Activated CD4-positive, alpha-beta T cell treated with anti-CD3 and anti-CD28 coated beads, Interleukin-2, amount 50 U/mL, for 48 hours (primary cell): ENCODE measurements around the gene SORCS2.

ENCODE experiments used
- DNase-seq, 2 experiments: peaks; one replicate each; pipeline ENCODE4 v3.0.0-alpha.2; 2020

Gene SORCS2

DNA sequence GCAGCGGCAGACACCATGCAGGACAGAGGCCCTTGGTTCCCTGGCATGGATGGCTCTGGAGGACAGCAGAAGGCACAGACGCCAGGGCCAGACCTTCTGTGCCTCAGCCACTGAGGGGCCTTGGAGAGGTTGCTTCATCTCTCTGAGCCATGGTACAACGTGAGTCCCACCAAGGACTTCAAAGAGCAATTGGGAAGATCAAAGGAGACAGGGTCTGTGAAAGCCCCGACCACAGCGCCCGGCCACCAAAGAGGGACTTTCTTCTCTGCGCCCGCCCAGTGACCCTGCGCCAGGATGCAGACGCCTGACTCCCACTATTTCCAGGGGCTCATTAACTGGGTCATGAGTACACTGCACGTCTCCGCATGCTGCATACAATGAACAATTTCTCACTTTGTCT, 573.3 kb downstream of the SORCS2 start:
- DNase-seq: no peak

DNA sequence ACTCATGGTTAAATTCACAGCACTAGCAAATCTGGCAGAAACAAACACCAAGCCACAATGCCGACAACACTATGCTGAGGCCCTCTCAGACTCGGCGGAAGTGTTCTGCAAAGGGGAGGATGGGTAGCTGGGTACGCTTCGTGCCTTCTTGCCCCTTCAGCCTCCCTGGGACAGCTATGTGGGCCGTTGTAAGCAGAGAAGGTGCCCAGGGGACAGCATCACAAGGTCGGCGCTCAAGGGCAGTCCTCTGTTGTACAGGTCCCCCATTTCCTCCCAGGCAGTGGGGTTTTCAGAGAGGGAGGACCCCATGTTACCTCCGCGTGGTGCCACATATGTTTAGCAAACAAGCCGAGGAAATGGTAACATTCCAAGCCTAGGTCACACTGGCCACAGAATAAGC, 573.7 kb downstream of the SORCS2 start:
- no peak for DNase-seq

DNA sequence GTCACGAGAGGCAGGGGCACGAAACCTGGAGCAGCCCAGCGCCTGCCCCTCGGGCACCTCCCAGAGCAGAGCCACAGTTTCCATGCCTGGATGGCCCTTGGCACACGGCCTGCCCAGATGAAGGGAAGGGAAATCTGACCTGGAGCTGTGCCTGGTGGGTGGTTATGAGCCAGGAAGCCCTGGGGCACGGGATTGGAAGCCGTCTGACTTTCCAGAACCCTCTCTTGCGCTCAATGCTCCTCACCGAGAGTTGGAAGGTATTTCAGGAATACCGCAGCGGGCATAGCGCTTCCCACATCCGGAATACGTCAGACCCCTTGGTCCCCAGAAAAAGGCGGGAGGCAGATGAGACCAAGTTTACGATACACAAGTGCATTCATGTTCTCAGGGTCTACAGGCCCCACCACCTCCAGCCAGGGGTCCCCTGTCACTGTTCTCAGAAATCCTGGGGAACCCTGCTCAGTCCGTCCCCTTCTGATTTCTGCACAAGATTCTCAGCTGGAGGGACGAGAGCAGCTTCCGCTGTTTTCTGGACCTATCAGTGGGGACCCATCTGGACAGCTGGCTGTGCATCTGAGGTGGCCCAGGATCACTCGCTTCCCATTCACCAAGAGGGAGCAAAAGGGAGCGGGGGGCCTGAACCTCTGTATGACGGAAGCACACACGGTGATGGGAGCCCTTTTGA, 574.5 kb downstream of the SORCS2 start:
- DNase-seq: no peak

DNA sequence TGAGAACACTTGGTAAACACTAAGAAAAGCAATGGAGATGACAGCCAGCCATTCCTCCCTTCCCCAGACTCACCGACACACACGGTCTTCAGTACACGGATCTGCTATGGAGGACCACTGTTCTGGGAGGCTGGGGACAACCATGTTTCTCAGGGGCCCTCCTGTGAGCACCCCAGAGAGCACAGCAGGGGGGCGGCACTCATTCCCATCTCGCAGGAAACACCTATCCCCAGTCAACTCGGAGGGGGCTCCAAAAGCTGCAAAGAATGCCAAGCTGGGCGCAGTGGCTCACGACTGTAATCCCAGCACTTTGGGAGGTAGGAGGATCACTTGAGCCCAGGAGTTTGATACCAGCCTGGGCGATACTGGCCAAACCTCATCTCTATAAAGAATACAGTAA, 575.2 kb downstream of the SORCS2 start:
- no peak for DNase-seq

DNA sequence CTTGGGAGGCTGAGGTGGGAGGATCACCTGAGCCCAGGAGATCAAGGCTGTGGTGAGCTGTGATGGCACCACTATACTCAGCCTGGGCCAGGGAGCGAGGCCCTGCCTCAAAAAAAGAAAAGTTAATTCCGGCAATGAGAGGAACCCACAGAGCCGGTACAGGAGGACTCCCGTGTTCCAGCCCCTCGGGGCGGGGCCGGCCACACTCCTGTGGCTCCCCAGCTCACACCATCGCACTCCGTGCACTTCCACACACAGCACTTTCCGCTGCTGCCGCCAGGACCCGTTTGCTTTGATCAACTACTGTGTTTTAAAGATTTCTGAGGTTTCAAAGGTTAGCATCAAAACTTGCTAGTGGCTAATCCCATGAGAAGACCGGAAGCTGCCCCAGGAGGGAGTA, 575.6 kb downstream of the SORCS2 start:
- no peak for DNase-seq

DNA sequence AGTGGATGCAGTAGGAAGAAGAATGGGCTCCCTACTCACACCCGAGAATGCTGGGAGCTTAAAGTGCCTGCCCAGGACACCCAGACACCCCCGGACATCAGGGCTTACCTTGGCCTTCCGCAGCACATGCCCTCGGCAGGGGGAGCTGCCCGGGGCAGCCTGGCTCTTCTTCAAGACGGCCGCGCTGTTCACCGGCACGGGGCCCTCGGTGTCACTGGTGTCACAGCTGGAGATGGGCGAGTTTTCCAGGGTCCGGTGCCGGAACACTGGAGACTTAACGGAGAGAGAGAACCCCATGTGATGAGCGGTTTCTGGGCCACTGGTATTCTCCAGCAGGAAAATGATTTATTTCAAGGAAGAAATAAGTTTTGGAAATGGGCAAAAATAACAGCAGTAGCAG, 576.4 kb downstream of the SORCS2 start:
- no peak for DNase-seq

DNA sequence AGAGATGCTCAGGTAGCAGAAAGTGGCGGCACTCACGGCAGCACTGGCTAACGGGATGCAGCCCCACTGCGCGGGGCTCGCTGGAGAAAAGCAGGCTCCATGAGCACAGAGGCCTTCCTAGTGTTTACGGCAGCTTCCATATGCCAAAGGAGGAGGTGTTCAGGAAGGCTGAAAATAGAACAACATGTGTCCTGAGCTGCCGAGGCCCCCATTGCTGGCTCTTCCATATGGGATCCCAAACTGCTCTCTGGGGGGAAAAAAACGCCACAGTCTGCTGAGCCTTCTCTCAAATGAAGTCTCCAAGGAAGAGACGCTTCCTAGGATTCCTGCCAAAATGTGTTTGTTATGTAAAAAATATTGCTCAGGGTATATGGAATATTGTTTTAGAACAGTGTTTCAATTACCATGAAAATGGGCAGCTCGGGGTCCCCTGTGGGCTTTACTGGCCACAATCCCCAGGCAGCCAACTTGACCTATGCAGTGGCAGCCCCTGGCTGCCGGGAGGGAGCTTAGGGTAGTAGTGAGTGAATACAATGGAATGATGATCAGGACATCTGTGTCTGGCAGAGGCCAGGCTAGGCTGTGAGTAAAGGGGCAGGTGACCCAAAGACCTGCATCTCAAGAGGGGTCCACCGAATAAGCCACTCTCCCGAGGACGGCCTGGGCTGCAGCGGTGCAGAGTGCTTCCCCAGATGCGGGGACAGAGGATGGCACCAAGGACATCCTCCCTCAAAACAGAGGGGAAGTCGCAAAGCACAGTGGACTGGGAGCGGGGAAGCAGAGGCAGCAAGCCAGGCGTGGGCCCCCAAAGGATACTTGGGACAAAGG, 577.3 kb downstream of the SORCS2 start:
- no peak for DNase-seq

DNA sequence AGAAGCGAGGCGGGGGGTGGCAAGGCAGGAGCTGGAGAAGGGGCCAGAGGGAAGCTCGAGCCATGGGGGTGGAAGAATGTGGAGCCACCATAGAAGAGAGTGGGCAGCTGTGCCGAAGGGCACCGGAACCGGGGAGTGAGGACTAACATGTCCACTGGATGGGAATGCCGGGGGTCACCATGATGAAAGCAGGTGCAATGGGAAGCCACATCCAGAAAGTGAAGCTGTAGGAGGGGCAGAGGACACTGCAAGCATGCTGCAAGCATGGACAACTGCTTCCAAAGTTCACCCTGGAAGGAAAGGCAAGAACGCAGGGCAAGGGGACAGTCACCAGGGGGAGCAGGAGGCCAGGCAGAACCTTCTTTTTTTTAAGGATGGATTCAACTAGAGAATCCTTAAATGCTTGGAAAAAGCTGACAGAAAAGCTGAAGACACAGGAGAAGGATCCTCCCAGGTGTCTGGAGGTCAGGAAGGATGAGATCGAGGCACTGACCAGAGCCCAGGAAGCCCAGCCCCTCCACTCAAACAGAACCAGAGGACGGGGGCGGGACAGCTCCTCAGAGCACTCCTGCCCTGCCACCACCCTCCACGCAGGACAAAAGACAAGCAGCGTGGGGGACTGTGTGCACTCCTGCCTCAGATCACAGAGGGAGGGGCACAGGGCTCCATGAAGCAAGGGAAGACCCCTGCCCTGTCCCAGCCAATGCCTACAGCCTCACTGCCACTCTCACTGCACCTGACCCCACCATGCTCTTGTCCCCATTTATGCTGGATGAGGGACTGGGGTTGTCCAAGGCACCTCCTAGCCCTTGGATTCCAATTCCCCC, 578.1 kb downstream of the SORCS2 start:
- DNase-seq: no peak

DNA sequence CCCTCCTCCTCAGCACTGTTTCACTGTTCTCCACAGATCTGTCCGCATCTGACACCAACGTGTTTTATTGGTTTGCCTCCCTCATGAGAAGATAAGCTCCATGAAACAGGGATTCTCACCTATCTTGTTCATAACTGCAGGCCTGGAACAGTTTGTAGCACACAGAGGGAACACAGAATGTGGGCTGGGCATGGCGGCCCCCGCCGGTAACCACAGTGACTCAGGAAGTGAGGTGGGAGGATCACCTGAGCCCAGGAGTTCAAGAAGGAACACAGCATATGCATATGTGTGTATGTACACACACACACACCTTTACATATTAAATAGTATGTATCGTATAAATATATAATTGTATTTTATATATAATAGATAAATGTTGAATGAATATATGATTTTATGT, 578.7 kb downstream of the SORCS2 start:
- DNase-seq: peak; percentile 31 to 48

DNA sequence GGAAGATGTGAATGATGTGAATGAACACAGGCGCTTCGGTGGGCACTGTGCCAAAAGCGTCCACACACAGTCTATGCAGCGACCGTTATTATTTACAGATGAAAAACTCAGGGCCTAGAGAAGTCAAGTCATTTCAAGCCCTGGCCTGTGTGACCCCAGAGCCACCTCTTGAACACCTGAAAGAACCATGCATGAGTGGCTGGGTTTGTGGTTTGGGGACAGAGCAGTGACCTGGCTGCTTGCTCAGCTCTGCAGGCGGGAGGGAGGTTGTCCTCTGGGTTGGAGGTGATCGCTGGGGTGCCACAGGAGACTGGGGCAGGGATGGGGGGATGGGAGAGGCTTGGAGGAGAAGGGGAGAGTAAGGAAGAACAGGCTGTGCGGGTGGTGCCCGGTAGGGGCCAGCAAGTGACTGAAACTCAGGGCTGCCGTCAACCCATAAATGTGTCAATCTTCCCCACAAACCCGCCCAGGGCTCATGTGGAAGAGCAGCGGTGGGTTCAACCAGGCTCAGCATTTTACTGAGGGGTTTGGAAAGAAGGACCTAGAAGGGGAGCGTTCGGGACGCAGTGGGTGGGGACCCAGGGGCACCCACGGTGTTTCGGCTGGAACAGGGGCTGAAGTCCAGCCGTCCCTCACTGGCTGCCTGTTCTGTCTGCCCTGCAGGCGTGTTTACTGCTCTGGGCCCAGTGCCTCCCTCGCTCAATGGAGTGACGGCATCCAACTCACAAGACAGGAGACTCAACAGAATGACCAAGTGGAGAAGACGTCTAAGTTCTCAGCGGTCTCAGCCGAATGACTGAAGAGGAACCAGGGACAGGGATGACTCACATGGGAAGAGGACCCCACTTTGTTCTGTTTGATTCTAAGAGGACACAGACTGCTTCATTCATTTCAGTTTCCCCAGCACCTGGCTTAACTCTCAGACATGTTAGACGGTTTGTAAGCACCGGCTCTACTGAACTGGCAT, 579.5 kb downstream of the SORCS2 start:
- DNase-seq: no peak

DNA sequence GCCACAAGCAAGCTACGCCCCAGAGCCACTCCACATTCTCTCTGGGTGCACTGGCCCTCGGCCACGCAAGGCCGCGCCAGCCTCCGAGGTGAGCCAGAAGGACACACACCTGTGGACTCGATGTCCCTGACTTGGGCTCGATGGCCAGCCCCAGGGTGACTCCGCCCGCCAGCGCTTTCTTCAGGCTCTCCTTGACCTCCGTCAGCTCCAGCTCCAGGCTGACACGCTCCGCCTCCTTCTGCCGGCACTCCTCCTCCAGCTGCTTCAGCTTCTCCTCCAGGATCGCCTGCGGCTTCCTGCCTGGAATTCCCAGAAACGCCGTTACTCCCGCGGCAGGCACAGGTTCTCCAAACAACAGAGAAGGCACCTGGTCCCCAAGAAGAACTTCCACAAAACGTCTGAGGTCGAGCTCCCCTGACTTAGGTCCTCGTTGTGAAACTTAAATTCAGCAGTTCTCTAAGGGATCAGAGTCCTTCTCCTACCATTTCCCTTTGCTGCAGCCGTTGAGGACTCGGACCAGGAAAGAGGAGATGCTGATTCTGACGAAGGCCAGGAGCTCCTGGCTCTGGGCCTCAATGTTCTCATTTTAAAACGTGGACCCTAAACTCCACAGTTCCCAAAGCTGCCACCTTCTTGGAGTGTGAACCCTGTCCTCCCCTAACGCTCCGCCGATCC, 580.5 kb downstream of the SORCS2 start:
- DNase-seq: no peak

DNA sequence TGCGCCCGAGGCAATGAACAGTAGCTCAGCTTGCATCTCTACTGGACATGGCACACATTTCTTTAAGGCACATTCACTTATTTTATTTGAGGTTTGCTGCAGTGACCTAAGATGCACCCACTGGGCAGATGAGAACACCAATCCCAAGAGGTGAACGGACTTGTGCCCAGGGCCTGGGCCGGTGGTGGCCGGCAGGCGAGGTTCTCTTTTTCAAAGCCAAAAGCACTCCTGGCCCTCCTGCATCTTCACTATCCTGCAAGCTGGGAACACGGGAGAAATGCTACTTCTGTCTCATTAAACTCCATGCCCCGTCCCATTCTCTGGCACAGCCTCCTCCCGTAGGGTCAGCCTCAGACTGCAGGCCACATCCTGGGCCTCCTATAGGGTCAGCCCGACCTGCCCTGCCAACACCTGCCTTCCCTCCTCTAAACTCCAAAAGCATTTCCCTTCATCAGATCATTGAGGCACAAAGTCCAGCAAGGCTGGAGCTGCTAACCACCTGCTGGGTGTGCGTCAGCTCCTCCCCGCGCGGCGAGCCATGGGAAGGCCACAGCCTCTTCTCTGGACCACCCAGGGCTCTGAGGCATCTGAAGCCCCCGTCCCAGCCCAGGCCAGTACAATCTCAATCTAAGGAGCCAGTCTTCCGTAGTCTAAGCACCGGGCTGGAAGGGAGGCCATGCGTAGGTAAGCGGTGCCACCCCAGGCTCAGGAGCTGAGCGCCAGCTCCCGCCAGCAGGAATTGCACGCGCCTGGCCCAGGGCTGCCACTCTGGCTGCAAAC, 581.3 kb downstream of the SORCS2 start:
- no peak for DNase-seq

DNA sequence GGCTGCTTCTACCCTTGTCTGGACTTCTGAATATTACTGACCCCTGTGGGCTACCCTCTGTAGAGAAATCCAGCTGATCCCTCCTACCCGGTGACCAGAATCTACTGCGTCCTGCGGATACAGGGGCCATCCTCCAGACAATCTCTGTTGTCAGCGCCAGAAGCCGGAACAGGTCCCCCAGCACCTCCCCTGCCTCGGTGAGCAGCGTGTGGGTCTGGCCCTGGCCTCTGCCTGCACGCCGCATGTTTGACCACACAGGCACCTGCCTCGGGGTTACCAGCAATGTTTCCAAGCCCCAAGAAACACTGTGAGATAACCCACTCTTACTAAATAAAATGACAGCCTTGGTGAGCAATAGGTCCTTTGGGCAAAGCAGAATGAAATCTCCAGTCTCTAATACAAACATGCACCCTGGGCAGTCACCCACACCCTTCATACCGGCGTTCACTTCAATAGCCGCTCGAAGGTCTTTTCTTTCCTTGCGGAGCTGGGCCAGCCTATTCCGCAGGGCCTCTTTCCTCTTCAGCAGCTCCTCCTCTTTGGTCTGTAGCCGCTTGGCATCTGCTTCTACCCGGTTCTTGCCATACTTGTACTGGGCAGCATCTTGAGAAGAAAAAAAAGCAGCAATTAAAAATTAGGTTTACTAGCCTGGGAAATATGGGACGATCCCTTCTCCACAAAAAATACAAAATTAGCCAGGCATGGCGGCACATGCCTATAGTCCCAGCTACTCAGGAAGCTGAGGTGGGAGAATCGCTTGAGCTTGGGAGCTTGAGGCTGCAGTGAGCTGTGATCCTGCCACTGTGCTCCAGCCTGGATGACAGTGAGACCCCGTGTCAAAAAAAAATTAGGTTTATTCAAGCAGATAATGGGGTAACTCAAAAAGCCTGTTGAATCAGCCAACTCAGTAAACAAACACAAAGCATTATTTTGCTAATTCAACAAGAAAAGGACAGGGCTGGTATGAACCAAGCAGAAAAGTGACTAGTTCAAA, 582.3 kb downstream of the SORCS2 start:
- no peak for DNase-seq

DNA sequence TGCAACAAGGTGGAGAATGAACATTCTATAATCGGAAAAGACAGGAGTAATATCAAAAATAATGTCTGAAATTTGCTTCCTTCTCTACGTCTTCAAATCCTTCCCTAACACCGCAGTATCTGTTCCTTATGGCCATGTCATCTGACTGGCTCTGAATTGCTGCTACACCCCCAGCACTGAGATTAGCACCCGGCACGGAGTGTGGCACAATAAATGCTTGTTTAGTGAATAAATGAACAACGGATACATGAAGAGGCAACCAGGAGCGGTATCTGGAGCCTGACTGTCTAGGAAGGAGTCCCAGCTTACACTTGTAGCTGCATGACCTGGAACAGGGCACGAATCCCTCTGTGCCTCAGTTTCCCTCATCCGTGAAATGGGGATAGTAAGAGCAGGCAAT, 583.1 kb downstream of the SORCS2 start:
- DNase-seq: no peak

DNA sequence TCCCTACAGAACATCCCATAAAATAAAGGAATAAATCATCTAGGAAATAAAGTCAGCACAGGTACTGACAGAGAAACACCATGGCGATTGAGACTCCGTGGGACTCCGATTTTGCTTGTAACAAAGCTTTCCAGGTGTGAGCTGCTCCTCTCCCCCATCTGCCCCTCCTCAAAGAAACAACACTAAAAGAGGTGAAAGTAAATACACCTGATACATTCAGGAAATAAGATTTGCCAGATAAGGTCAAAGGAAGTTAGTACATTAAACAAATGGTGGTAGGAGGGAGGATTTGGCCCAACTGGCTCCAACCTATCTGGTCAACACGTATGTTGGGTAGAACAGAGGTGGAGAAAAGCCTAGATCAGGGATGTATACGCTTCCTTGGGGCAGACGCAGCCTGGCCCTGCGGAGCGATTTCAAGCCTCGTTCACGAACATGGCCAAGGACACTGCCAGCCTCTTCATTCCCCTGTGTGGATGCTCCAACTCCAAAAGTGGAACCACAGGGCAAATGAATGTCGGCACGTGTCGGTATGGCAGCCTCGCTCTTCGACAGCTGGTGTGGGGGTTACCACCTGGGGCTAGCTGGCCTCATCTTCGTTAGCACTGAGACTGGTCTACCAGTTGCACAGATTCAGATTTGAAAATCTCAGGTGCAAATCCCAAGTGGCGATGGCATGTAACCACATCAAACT, 584.8 kb downstream of the SORCS2 start:
- no peak for DNase-seq

DNA sequence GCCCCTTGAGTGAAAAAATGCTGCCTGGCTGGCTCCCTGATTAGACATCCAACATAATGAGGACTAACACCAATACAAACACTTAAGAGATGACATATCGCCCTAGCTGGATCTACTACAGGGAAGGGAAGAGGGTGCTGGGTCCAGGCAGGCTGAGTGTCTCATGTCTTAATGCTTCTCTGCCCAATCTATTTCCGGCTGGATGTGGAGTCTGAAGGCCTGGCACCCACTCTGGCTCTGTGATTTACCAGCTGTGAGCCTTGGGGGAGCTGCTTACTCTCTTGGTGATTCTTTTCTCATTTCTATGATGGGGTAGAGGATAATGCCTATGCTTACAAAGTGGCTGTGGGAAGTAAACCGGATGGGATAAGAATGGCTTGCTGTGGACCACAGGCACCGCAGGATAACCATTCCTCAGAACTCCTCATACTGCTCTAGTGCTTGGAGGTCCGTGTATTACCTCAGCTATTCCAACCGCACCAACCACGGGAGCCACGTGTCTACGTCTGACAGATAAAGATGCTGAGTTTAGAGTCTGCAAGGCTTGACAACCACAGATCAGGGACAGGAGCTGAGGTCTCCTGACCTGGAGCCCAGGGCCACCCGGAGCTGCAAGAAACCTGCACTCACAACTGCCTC, 585.7 kb downstream of the SORCS2 start:
- DNase-seq: no peak

DNA sequence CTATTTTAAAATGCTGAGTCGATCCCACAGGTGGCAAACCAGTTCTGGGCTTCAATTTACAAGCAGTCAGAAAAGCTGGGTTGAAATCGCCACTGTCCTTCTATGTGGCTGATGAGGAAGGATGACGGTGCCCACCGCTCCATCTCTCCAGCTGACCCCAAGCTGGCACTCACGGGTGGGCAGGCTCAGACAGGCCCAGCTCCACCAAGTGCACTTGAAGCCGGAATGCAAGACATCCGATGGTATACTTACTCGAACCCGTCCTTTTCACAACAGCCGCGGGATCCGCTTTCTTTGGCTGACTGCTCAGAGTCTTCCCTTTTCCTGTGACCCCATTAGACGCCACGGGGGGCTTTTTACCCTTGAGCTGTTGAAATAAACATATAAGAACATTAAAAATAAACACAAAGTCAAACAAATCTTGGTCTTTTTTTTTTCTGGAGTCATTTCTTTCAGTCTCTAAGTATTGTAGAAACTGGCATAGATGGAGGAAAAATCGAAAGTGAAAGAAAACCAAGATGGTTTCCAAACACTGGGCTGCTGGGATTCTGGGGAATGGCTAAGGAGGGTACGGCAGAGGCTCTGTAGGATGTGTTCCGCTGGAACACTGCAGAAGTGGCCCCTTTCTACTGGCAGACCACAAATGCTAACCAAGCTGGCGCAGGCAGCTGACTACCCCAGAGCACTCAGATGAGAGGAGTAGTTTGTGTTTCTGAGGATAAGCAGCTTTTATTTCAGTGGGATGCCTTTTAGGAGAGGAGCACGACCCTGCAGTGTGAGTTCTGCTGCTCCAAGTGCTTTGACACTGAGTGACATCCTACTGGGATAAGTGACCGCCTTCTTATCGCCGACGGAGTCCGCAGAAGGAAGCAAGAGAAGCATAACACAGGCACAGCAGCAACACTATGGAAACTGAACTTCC, 586.4 kb downstream of the SORCS2 start:
- DNase-seq: no peak

DNA sequence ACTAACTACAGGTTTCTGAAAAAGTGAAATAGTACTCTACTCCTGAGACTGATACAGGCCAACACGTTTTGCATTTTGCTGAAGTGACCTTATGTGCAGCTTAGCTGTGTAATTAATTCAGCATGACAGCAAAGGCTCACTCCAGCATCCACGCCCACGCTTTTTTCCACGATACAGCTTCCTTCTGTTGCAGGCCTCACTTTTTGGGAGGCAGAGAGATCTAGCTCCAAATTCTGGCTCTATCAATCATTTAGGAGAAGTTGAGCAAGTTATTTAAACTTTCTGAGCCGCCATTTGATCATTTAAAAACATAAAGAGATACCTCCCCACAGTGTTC, 587.1 kb downstream of the SORCS2 start:
- DNase-seq: no peak
